Neural cell (in vitro differentiated cells): Measurements from ENCODE around the gene LVRN. TPM values are rescaled to one million over a fixed set of nuclear protein-coding genes. Genes with fewer than 3 reads are reported as not detected.

Experiments
- H2AFZ ChIP-seq: fragments of 200-600, 300-800 bp; sonication (generic), shearing (Covaris generic); 2 replicates; pipeline ENCODE4 v1.6.0; 2014; ENCODE audit warnings: low read depth, mild to moderate bottlenecking, antibody characterized with exemption, low read length, moderate library complexity
- H3F3A ChIP-seq: fragments of 200-600 bp; shearing (Covaris generic); 2 replicates; pipeline ENCODE4 v1.6.1; 2016; ENCODE audit warnings: mild to moderate bottlenecking, moderate library complexity, mixed read lengths, antibody characterized with exemption, low read length; ENCODE audit not compliant: insufficient read depth, poor library complexity, severe bottlenecking
- H3K27ac ChIP-seq: fragments of 200-600, 300-800 bp; sonication (generic), shearing (Covaris generic); 2 replicates; pipeline ENCODE4 v1.5.1; 2014; ENCODE audit warnings: mild to moderate bottlenecking, low read length, moderate library complexity
- H3K27me3 ChIP-seq: fragments of 300-800, 200-600 bp; sonication (generic), shearing (Covaris generic); 2 replicates; pipeline ENCODE4 v1.6.0; 2014; ENCODE audit warnings: mild to moderate bottlenecking, low read depth, low read length, moderate library complexity; ENCODE audit not compliant: insufficient read depth
- H3K36me3 ChIP-seq: fragments of 300-800, 200-600 bp; sonication (generic), shearing (Covaris generic); 2 replicates; pipeline ENCODE4 v1.5.1; 2014; ENCODE audit warnings: mild to moderate bottlenecking, antibody characterized with exemption, low read length, moderate library complexity; ENCODE audit not compliant: insufficient read depth
- H3K4me2 ChIP-seq: fragments of 300-800, 200-600 bp; sonication (generic), shearing (Covaris generic); 2 replicates; pipeline ENCODE4 v1.6.0; 2014; ENCODE audit warnings: mild to moderate bottlenecking, low read length
- H3K4me3 ChIP-seq: fragments of 300-800, 200-600 bp; sonication (generic), shearing (Covaris generic); 2 replicates; pipeline ENCODE4 v1.5.1; 2014; ENCODE audit warnings: mild to moderate bottlenecking, low read length, moderate library complexity
- H3K79me2 ChIP-seq: fragments of 200-600 bp; shearing (Covaris generic); replicated peaks from 2 replicates; pipeline ENCODE4 v1.6.0; 2014; ENCODE audit warnings: mild to moderate bottlenecking, low read length, moderate library complexity; ENCODE audit not compliant: insufficient read depth
- H3K9ac ChIP-seq: fragments of 300-800, 200-600 bp; sonication (generic), shearing (Covaris generic); 2 replicates; pipeline ENCODE4 v1.6.1; 2016; ENCODE audit warnings: mild to moderate bottlenecking, low read length, mixed read lengths
- H3K9me2 ChIP-seq: fragments of 200-600 bp; shearing (Covaris generic); 2 replicates; pipeline ENCODE4 v1.6.1; 2016; ENCODE audit warnings: mild to moderate bottlenecking, low read length, mixed read lengths; ENCODE audit not compliant: insufficient read depth
- H3K9me3 ChIP-seq: fragments of 200-600, 300-800 bp; sonication (generic), shearing (Covaris generic); 2 replicates; pipeline ENCODE4 v1.6.1; 2016; ENCODE audit warnings: mild to moderate bottlenecking, mixed run types, low read length, moderate library complexity, mixed read lengths
- H4K20me1 ChIP-seq: fragments of 200-600 bp; shearing (Covaris generic); 2 replicates; pipeline ENCODE4 v1.6.1; 2016; ENCODE audit warnings: mild to moderate bottlenecking, mixed run types; ENCODE audit not compliant: insufficient read depth
- EZH2 ChIP-seq: fragments of 200-600, 300-800 bp; shearing (Covaris generic), sonication (generic); IDR thresholded peaks from 2 replicates; pipeline ENCODE4 v1.6.1; 2014; ENCODE audit warnings: antibody characterized with exemption, low read length, borderline replicate concordance, mild to moderate bottlenecking; ENCODE audit not compliant: insufficient read depth, poor library complexity, severe bottlenecking
- MXI1 ChIP-seq: fragments of 450-650 bp; conservative IDR thresholded peaks from 2 replicates; pipeline ENCODE4 v1.6.1; 2014; ENCODE audit warnings: antibody characterized with exemption, mild to moderate bottlenecking; ENCODE audit not compliant: poor library complexity, severe bottlenecking
- RAD21 ChIP-seq: fragments of 450-650 bp; conservative IDR thresholded peaks from 2 replicates; pipeline ENCODE4 v1.6.1; 2014; ENCODE audit warnings: antibody characterized with exemption, mild to moderate bottlenecking, moderate library complexity
- SMC3 ChIP-seq: fragments of 450-650 bp; conservative IDR thresholded peaks from 2 replicates; pipeline ENCODE4 v1.6.1; 2014; ENCODE audit warnings: antibody characterized with exemption, mild to moderate bottlenecking, moderate library complexity; ENCODE audit not compliant: poor library complexity
- polyA plus RNA-seq: library from polyadenylated mRNA; depleted of rRNA; stranded (reverse); fragments of >200 nt; gene quantifications from 2 replicates; pipeline ENCODE4 v1.2.3, GENCODE V29; 2014
- TF ChIP-seq, protein P1 (sequence below): IDR thresholded peaks from 2 replicates; pipeline ENCODE4 v1.6.1; 2012; ENCODE audit warnings: borderline replicate concordance
- TF ChIP-seq, protein P2 (sequence below): fragments of 450-650 bp; IDR thresholded peaks from 2 replicates; pipeline ENCODE4 v1.5.1; 2014; ENCODE audit warnings: antibody characterized with exemption, mild to moderate bottlenecking, moderate library complexity; ENCODE audit not compliant: poor library complexity, severe bottlenecking

LVRN gene
- polyA plus RNA-seq, 1 donor from 2014 or later: 3.5 TPM

DNA sequence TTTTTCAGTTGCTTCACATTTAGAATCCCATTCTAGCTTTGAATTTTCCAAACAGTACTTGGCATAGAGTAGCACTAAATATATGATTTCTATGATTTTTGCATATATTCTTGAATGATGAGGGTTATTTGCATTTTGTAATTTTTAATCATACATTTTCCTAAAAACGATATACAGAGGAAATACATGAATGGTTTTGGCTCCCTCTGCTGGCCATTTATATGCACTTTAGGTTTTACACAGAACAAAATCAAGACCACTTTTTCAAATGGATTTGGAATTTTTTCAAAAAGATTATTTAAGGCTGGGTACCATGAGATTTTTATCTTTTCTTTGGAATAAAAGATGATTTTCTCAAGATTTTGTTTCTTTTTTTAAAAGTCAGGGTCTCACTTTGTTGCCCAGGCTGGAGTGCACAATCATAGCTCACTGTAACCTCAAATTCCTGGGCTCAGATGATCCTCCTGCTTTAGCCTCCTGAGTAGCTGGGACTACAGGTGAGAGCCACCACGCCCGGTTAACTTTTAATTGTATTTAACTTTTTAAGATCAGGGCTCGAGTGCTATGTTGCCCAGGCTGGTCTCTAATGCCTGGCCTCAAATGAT is 105.9 kb downstream of the LVRN start:
- Histone ChIP-seq H3K9me3 (no peaks in the 10 kb centered on the region), H3K27me3 (no peaks in the 10 kb centered on the region), H3K79me2 (no peaks in the 10 kb centered on the region), H3K4me3 (no peak overlapping the region), H2AFZ (no peak overlapping the region), H3K4me2 (no peak overlapping the region), H3K9me2 (no peaks in the 10 kb centered on the region), H3F3A (no peaks in the 10 kb centered on the region), H4K20me1 (no peaks in the 10 kb centered on the region), H3K27ac (no peak overlapping the region), H3K36me3 (no peaks in the 10 kb centered on the region), H3K9ac (no peak overlapping the region)
- peak; percentile 89 for TF ChIP-seq RAD21
- peak; percentile 89 for TF ChIP-seq SMC3
- TF ChIP-seq, protein P1, sequence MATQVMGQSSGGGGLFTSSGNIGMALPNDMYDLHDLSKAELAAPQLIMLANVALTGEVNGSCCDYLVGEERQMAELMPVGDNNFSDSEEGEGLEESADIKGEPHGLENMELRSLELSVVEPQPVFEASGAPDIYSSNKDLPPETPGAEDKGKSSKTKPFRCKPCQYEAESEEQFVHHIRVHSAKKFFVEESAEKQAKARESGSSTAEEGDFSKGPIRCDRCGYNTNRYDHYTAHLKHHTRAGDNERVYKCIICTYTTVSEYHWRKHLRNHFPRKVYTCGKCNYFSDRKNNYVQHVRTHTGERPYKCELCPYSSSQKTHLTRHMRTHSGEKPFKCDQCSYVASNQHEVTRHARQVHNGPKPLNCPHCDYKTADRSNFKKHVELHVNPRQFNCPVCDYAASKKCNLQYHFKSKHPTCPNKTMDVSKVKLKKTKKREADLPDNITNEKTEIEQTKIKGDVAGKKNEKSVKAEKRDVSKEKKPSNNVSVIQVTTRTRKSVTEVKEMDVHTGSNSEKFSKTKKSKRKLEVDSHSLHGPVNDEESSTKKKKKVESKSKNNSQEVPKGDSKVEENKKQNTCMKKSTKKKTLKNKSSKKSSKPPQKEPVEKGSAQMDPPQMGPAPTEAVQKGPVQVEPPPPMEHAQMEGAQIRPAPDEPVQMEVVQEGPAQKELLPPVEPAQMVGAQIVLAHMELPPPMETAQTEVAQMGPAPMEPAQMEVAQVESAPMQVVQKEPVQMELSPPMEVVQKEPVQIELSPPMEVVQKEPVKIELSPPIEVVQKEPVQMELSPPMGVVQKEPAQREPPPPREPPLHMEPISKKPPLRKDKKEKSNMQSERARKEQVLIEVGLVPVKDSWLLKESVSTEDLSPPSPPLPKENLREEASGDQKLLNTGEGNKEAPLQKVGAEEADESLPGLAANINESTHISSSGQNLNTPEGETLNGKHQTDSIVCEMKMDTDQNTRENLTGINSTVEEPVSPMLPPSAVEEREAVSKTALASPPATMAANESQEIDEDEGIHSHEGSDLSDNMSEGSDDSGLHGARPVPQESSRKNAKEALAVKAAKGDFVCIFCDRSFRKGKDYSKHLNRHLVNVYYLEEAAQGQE: no peak
- TF ChIP-seq, protein P2, sequence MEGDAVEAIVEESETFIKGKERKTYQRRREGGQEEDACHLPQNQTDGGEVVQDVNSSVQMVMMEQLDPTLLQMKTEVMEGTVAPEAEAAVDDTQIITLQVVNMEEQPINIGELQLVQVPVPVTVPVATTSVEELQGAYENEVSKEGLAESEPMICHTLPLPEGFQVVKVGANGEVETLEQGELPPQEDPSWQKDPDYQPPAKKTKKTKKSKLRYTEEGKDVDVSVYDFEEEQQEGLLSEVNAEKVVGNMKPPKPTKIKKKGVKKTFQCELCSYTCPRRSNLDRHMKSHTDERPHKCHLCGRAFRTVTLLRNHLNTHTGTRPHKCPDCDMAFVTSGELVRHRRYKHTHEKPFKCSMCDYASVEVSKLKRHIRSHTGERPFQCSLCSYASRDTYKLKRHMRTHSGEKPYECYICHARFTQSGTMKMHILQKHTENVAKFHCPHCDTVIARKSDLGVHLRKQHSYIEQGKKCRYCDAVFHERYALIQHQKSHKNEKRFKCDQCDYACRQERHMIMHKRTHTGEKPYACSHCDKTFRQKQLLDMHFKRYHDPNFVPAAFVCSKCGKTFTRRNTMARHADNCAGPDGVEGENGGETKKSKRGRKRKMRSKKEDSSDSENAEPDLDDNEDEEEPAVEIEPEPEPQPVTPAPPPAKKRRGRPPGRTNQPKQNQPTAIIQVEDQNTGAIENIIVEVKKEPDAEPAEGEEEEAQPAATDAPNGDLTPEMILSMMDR: peak; percentile 86
- TF ChIP-seq MXI1: no peak

DNA sequence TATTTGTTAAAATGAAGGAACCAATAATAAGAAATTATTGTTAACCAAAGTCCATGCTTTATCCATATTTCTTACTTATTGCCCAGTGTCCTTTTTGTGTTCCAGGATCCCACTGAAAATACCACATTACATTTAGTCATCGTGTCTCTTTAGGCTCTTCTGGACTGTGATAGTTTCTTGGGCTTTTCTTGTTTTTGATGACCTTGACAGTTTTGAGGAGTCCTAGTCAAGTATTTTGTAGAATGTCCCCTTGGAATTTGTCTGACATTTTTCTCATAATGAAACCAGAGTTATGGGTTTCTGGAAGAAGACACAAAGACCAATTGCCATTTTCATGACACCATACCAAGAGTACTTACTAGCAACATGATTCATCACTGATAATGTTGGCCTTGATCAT is 108.9 kb downstream of the LVRN start:
- Histone ChIP-seq H2AFZ (no peak overlapping the region), H3K9ac (no peak overlapping the region), H3K36me3 (no peaks in the 10 kb centered on the region), H3F3A (no peaks in the 10 kb centered on the region), H3K27me3 (no peaks in the 10 kb centered on the region), H4K20me1 (no peaks in the 10 kb centered on the region), H3K9me3 (no peaks in the 10 kb centered on the region), H3K79me2 (no peaks in the 10 kb centered on the region), H3K4me2 (no peak overlapping the region), H3K4me3 (no peak overlapping the region), H3K9me2 (no peaks in the 10 kb centered on the region), H3K27ac (no peak overlapping the region)
- TF ChIP-seq, protein P2: no peak
- TF ChIP-seq SMC3 (no peak), EZH2 (no peak)
